ENCODE results near the gene TRA2B. TPM values are rescaled to one million over a fixed set of nuclear protein-coding genes. Genes with fewer than 3 reads are reported as not detected.

TRA2B gene
- total RNA-seq, result 88.5 and 137 TPM in 2 replicates

GRCh38 chr3:185937689-185938374 lies at the start of gene TRA2B:
Gene TRA2B, minus strand, starts transcription at chr3:185938014. Its CDS starts 154 bp downstream, at chr3:185937860.
- peak; percentile 83 for DNase-seq (ENCODE audit: extremely low read depth, low read depth, low spot score)

GRCh38 chr3:185986198-185986777 lies 48.5 kb upstream of the TRA2B start:
- no peak for DNase-seq (ENCODE audit: extremely low read depth, low read depth, low spot score)

DNA sequence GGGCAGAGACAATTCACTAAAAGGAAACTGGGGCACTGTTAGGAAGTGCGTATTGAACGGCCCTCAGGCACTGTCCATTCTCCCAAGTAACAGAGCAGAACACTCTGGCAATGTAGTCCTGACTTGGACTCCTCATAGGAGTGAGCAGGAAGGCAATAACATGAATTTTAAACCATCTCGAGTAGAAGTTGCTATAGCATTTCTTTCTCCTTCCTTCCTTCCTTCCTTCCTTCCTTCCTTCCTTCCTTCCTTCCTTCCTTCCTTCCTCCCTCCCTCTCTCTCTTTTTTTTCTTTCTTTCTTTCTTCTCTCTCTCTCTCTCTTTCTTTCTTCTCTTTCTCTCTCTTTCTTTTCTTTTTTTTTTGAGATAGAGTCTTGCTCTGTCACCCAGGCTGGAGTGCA lies 46.4 kb upstream of the TRA2B start:
- no peak for DNase-seq (ENCODE audit: extremely low read depth, low read depth, low spot score)

DNA sequence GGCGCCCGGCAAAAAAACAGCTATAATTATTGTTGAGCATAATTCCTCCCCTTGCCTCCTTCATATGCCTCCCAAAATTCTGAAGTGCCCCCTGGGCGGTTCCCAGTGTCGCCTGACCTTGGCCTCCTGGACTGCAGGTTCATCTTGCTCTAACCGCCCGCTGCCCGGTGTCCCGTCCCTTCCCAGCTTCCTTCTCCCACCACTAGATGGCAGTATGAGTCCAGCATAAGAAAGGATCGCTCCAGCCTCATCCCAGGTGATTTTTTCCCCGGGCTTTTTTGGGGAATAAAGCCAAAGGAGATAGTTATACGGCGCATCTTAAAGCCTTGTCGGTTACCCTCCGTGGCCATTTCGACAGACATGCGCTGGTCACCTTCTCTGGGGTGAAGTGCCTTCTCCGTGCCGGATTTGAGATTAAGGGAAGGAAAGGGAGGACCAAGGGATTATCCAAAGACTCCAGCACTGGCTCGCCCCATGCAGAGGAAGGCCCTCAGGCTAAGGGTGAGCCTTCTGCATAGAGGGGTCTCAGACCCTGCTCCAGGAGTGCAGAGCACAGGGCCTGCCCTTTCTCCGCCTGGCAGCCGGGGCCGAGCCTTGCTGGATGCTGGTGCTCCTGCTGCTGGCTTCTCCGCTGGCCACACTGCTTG lies 45.8 kb upstream of the TRA2B start:
- DNase-seq (ENCODE audit: extremely low read depth, low read depth, low spot score), result no peak

DNA sequence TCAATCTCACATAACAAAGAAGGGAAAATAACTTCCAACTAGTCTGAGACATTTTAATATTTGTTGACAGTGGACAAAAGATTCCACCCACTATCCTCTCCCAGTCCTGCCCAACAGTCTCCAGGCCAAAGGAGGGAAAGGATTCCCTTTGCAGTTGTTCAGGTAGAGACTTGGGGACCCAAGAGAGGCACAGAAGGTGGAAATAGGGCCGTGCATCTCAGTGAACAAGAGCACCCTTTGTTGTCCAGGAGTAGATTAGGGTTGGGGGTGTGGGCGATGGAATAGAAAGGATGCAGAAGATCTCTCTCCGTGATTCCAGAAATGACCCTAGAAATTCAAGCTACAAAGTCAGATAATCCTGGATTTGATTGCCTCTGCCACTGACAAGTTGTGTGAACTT lies 44.8 kb upstream of the TRA2B start:
- DNase-seq (ENCODE audit: extremely low read depth, low read depth, low spot score), result no peak

GRCh38 chr3:185981621-185982020 lies 43.8 kb upstream of the TRA2B start:
- no peak for DNase-seq (ENCODE audit: extremely low read depth, low read depth, low spot score)

- DNase-seq (ENCODE audit: extremely low read depth, low read depth, low spot score), result no peak
Measured at GRCh38 chr3:185979721-185980121, 41.9 kb upstream of the TRA2B start.

- no peak for DNase-seq (ENCODE audit: extremely low read depth, low read depth, low spot score)
Measured at GRCh38 chr3:185978516-185978915, 40.7 kb upstream of the TRA2B start.

DNA sequence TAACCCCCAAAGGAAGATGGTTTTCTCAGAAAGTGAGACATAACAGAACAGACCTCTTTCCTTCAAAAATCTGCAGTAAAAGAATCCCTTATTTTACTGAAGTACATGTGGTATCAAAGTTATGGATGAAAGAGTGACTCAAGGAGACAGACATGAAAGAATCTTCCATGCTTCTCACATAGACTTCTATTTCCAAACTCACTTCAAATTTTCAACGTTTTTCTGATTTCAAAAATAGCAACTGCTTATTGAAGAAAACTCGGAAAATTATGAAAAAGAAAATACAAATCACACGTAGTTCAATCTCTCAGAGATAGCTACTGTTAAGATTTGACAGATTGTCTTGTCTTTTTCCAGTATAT lies 39.8 kb upstream of the TRA2B start:
- DNase-seq (ENCODE audit: extremely low read depth, low read depth, low spot score), result no peak

DNA sequence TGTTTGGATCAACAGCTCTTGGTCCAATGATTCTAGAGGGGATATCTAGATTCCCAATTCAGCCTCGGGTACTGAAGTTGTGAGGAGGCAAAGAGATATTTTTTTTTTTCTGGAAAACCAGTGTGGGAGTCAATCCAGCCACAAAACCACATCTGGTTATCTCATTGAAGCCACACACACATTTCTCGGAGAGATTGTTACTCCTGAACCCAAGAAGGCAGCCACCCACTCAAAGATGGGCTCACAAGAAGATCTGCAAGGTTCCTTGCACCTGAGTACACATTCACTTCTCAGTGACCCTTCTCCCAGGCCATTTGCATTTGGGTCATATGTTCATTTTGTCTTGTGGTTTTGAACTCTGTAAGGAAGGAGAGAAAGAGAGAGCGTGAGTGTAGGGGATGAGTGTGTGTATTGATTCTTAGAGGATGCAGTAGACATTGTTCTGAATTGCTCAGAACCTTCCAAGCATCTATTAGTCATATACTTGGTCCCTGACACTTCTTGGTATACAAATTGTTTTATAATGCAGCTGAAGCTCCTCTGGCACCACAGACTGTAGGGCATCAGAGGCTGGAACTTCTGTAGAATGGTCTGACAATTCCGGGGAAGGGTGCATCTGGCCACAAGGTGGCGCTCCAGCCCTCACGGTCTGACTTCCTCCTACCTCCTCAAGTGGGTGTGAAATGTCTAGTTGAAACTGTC lies 39.3 kb upstream of the TRA2B start:
- peak; percentile 41 for DNase-seq (ENCODE audit: extremely low read depth, low read depth, low spot score)

DNA sequence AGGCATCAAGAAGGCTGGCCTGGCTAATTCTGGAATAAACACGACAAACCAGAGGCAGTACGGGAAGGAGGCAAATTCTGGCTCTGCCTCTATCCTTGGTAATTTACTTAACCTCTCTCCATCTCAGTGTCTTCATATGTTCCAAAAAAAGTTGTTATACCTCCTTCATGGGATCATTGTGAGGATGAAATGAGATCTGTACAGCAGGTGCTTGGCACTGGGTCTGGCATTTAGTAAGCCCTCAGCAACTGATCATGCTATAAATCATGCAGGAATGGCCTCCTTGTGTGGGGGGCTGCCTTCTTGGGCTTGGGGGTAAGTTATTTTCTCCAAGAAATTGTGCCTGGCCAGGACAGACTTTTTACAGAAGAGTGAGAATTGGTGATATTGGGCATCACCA lies 38.3 kb upstream of the TRA2B start:
- DNase-seq (ENCODE audit: extremely low read depth, low read depth, low spot score), result no peak

DNA sequence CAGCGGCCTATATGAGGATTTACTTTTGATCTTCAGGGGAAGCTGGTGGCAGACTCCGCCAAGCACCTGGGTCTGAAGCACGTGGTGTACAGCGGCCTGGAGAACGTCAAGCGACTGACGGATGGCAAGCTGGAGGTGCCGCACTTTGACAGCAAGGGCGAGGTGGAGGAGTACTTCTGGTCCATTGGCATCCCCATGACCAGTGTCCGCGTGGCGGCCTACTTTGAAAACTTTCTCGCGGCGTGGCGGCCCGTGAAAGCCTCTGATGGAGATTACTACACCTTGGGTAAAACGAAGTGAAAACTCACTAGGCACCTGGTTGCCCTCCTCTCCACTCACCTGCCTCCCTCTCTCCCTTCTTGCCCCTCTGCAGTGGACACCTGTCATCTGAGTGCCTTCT lies 33.8 kb upstream of the TRA2B start:
- DNase-seq (ENCODE audit: extremely low read depth, low read depth, low spot score), result no peak

DNA sequence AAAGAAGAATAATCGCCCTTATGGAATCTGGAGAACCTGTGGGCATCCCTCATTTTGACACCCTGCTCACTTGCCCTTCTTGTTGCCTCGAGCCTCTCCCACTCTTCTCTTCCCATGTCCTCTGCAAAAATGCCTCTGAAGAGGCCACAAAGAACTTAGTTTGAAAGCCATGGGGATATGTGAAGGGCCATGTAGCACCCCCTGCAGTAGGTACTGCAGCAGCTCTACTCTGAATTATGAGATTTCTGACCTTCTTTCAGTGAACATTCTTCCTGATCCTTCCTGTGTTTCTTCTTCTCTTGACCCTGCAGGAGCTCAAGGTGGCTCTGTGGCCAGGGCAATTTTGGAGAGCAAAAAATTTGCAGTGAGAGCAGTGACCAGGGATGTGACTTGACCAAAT lies 30.4 kb upstream of the TRA2B start:
- no peak for DNase-seq (ENCODE audit: extremely low read depth, low read depth, low spot score)

GRCh38 chr3:185966655-185967054 lies 28.8 kb upstream of the TRA2B start:
- no peak for DNase-seq (ENCODE audit: extremely low read depth, low read depth, low spot score)

DNA sequence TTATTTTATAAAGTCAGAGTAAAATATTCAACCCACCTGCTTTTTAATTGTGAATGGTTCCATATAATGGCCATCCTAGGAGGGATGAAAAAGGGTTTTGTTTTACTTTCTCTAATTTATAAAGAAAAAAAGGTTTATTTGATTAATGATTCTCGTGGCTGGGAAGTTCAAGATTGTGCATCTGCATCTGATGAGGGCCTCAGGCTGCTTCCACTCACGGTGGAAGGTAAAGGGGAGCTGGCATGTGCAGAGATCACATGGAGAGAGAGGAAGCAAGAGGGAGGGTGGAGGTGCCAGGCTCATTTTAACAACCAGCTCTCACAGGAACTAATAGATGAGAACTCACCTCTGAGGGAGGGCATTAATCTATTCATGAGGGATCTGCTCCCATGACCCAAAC lies 27.7 kb upstream of the TRA2B start:
- DNase-seq (ENCODE audit: extremely low read depth, low read depth, low spot score), result no peak

DNA sequence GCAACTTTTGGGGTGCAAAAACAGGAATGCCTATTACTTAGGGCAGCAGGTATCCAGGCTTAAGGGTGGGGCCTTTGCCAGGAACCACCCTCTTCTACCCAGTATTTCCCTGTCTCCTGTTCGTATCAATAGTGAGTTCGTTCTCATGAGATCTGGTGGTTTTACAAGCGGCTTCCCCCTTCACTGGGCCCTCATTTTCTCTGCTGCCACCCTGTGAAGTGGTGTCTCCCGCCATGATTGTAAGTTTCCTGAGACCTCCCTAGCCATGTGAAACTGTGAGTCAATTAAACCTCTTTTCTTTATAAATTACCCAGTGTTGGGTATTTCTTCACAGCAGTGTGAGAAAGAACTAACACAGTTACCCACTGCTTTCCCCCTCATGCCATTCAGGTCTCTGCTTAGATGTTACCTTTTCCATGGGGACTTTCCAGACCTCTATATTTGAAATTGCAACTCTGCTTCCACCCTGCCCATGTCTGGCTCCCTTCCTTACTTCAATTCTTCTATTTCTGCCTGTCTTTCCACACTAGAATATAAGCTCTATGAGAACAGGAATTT lies 23.9 kb upstream of the TRA2B start:
- no peak for DNase-seq (ENCODE audit: extremely low read depth, low read depth, low spot score)

GRCh38 chr3:185960522-185961288 lies 22.9 kb upstream of the TRA2B start:
- DNase-seq (ENCODE audit: extremely low read depth, low read depth, low spot score), result no peak

GRCh38 chr3:185959609-185960521 lies 22.1 kb upstream of the TRA2B start:
- DNase-seq (ENCODE audit: extremely low read depth, low read depth, low spot score), result no peak

- DNase-seq (ENCODE audit: extremely low read depth, low read depth, low spot score), result no peak
Measured at GRCh38 chr3:185958626-185959025, 20.8 kb upstream of the TRA2B start.

DNA sequence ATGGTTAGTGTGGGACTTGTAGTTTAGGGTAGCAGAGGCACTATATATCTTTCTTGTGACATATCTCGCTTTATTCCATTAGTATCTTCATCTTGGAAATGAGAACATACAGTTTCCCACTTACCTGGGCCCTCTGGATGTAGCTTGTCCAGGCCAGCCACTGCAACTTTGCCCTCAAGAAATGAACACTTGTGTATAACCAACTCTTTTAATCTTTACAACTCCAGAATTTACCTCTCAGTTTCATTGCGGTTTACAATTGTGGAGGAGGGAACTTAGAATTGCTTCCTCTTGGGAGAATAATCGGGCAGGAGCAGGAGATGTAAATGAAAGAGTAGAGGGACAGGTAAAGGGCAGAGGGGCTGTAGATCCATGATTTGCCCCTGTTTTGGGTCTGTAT lies 18.4 kb upstream of the TRA2B start:
- no peak for DNase-seq (ENCODE audit: extremely low read depth, low read depth, low spot score)
